Mesangial cell (primary cell): ENCODE measurements around the gene LPCAT3. TPM values are rescaled to one million over a fixed set of nuclear protein-coding genes. Genes with fewer than 3 reads are reported as not detected.

Source experiments
- total RNA-seq: library from RNA; depleted of rRNA; stranded (reverse); fragments of >200 nt; gene quantifications from 2 replicates; pipeline ENCODE4 v1.2.3, GENCODE V29; 2015

The LPCAT3 gene, protein sequence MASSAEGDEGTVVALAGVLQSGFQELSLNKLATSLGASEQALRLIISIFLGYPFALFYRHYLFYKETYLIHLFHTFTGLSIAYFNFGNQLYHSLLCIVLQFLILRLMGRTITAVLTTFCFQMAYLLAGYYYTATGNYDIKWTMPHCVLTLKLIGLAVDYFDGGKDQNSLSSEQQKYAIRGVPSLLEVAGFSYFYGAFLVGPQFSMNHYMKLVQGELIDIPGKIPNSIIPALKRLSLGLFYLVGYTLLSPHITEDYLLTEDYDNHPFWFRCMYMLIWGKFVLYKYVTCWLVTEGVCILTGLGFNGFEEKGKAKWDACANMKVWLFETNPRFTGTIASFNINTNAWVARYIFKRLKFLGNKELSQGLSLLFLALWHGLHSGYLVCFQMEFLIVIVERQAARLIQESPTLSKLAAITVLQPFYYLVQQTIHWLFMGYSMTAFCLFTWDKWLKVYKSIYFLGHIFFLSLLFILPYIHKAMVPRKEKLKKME
- total RNA-seq: 32.1 and 47.4 TPM in 2 replicates

GRCh38 chr12:7018350-7019042 is at the start of gene LPCAT3:
Gene LPCAT3 (minus strand): TSS chr12:7018476. CDS start chr12:7018424, 52 bp downstream.

GRCh38 chr12:7060353-7060954 is 42.2 kb upstream of the LPCAT3 start, which contains the start of gene C1S:
Gene C1S (plus strand): TSS chr12:7060718. CDS start chr12:7061913, 1,195 bp downstream.

GRCh38 chr12:6950811-6951540 is 67.3 kb downstream of the LPCAT3 start, which contains the start of gene PTPN6:
Gene PTPN6 (plus strand): TSS chr12:6951356. CDS start chr12:6951513, 157 bp downstream.

DNA sequence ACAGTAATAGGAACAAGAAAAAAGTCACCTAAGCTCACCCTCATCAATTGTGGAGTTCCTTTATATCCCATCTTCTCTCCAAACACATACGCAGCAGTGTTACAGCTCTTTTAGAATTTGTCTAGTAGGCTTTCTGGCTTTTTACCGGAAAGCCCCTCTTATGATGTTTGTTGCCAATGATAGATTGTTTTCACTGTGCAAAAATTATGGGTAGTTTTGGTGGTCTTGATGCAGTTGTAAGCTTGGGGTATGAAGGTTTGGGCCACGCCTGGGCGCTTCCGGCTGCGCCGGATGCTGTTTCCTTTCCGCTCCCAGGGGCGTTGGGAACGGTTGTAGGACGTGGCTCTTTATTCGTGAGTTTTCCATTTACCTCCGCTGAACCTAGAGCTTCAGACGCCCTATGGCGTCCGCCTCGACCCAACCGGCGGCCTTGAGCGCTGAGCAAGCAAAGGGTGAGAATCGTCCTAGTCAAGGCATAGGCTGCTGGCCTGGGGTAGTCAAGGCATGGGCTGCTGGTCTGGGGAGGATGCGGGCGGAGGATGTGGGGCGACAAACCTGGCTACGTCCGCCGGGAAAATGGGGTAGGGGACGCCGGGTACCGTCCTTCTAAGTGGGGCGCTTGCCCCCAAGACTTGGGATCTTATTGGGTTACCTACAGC is 74.4 kb downstream of the LPCAT3 start, which contains the start of the genes C12orf57 and RNU7-1:
TSS of gene C12orf57 (plus strand) at position 301 of the 659 bp plus-strand sequence. CDS start at position 401, 100 bp downstream.
TSS of gene RNU7-1 (plus strand) at position 95 of the 659 bp plus-strand sequence.

GRCh38 chr12:6927379-6928021 is 90.8 kb downstream of the LPCAT3 start, which contains the start of gene ATN1:
Gene ATN1 (plus strand): TSS chr12:6927959. CDS start chr12:6934002, 6,043 bp downstream.

Other genes with a start within 250 kb of the LPCAT3 start
- under 0.01 and 0.13 TPM in 2 replicates for gene LAG3, start 246.0 kb downstream of the LPCAT3 start, total RNA-seq
- gene CD4, start 228.9 kb downstream of the LPCAT3 start, total RNA-seq: 0.33 and 1.3 TPM in 2 replicates
- 0.33 and 3.7 TPM in 2 replicates for gene GPR162, start 196.7 kb downstream of the LPCAT3 start, total RNA-seq
- 46.9 and 49.6 TPM in 2 replicates for gene P3H3, start 190.1 kb downstream of the LPCAT3 start, total RNA-seq
- gene GNB3, start 177.6 kb downstream of the LPCAT3 start, total RNA-seq: 0.51 and 1.5 TPM in 2 replicates
- gene CDCA3, start 167.2 kb downstream of the LPCAT3 start, total RNA-seq: 7.2 and 171 TPM in 2 replicates
- 62.2 and 84.6 TPM in 2 replicates for gene USP5, start 166.3 kb downstream of the LPCAT3 start, total RNA-seq
- 569 and 954 TPM in 2 replicates for gene TPI1, start 150.9 kb downstream of the LPCAT3 start, total RNA-seq
- gene SPSB2, start 145.2 kb downstream of the LPCAT3 start, total RNA-seq: 13.9 and 18.4 TPM in 2 replicates
- gene LRRC23, start 113.7 kb downstream of the LPCAT3 start, total RNA-seq: 7.5 and 11.8 TPM in 2 replicates
- 16.0 and 17.5 TPM in 2 replicates for gene ENO2, start 103.9 kb downstream of the LPCAT3 start, total RNA-seq
- 34.4 and 55.0 TPM in 2 replicates for gene ATN1, start 90.5 kb downstream of the LPCAT3 start, total RNA-seq
- not detected in 2 replicates for gene RNU7-1, start 74.7 kb downstream of the LPCAT3 start, total RNA-seq
- 147 and 190 TPM in 2 replicates for gene C12orf57, start 74.5 kb downstream of the LPCAT3 start, total RNA-seq
- 9.6 and 21.9 TPM in 2 replicates for gene PTPN6, start 67.1 kb downstream of the LPCAT3 start, total RNA-seq
- 391 and 420 TPM in 2 replicates for gene PHB2, start 47.8 kb downstream of the LPCAT3 start, total RNA-seq
- gene EMG1, start 47.6 kb downstream of the LPCAT3 start, total RNA-seq: 26.1 and 66.8 TPM in 2 replicates
- gene C1S, start 42.2 kb upstream of the LPCAT3 start, total RNA-seq: 0.49 and 6.1 TPM in 2 replicates
- gene C1R, start 74.0 kb upstream of the LPCAT3 start, total RNA-seq: 6.5 and 53.5 TPM in 2 replicates
- gene C1RL, start 90.7 kb upstream of the LPCAT3 start, total RNA-seq: 9.9 and 49.9 TPM in 2 replicates
- not detected in 2 replicates for gene RBP5, start 110.4 kb upstream of the LPCAT3 start, total RNA-seq
- 22.0 and 71.5 TPM in 2 replicates for gene CLSTN3, start 111.9 kb upstream of the LPCAT3 start, total RNA-seq
- gene PEX5, start 171.2 kb upstream of the LPCAT3 start, total RNA-seq: 16.9 and 24.8 TPM in 2 replicates